AG08395 (cell line): Measurements from ENCODE around the gene HOXB2.
A peak's percentile ranks its signal among the peaks of the same experiment; 100 is the strongest.

Experiments used
- DNase-seq: peaks from one replicate; pipeline ENCODE4 v3.0.0; 2012; ENCODE audit warnings: mixed read lengths, low spot score

The HOXB2 gene

DNA sequence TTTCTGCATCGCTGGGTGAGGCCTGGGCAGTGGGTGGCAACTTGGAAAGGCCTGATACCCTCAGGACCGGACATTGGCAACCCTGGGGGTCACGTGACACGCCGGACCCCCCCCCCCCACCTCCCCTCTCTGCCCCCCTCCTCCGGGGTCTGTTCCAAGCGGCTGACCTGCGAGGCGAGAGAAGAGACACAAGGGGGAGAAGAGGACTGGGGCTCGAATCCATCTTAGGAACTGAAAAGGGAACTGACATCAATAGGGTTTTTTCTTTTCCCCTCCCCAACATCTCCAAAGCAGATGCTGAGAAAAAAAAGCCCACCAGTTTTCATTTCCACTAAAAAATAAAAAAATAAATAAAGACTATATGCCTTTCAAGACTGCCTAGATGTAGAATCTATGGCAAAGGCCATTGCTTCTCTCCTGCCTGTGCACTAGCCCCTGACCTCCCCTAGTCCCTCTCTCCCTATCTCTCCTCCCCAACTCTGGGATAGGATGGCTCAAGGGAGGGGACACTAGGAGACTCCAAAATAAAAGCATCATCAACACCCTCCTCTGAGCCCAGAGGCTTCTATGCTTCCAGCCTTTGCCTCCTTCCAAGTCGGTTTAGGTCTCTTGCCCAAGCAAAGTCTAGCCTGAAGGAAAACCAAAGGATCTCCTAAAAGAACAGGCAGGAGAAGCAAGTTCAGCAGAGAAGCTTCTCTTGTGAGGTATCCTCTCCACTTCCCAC lies 7.7 kb upstream of the HOXB2 start:
- DNase-seq: no peak

DNA sequence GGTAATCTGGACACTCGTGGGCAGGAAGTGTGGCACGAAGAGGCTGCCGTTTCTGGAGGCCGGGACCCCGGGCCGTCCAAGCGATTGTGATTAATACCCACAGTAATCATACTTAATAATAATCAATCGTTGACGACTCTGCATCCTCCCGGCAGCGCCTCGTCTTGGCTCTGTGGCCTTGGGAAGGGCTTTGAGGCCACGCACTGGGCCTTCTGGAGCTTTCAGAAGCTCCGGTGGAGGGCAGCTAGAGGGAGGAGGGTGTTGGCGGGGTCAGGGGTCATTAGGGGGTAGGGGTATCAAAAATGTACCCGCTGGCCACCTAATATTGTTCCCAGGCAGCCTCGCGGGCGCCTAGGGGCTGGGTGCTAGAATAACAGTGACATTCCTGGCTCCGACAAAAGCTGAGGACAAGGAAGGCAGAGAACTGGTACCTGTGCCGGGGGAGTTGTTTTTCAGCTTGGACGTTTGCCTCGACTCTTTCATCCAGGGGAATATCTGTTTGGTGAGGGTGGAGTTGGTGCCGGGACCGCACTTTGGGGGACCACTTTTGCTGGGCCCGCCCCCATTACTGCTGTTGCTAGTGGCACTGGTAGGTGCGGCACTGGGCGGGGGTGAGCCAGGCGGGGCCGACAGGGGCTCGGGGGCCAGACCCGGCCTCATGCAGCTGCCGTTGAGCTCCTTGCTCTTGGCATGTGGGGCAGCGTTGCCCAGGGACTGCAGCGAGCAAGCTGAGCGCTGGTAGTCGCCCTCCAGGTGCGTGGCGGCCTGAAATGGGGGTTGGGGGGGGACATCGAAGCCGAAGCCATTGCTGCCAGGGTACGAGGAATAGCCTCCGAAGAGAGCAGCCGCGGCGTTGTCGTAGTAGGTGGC lies 6.9 kb upstream of the HOXB2 start:
- DNase-seq: no peak

DNA sequence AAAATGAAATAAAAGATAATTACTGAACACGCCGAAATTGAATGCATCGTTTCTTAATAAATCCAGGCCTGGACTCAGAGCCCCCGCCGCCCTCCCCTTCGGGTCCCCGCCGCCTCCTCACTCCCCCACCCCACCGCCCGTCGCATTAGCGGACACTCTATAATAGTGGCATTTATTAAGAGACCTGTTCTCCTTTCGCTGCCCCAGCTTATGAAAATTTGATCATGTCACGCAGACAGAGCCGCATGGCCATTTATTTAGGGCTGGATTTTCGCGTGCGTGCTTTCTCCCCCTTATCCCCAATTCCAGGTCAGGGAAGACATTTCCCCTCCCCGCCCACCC lies 6.3 kb upstream of the HOXB2 start:
- DNase-seq: no peak

DNA sequence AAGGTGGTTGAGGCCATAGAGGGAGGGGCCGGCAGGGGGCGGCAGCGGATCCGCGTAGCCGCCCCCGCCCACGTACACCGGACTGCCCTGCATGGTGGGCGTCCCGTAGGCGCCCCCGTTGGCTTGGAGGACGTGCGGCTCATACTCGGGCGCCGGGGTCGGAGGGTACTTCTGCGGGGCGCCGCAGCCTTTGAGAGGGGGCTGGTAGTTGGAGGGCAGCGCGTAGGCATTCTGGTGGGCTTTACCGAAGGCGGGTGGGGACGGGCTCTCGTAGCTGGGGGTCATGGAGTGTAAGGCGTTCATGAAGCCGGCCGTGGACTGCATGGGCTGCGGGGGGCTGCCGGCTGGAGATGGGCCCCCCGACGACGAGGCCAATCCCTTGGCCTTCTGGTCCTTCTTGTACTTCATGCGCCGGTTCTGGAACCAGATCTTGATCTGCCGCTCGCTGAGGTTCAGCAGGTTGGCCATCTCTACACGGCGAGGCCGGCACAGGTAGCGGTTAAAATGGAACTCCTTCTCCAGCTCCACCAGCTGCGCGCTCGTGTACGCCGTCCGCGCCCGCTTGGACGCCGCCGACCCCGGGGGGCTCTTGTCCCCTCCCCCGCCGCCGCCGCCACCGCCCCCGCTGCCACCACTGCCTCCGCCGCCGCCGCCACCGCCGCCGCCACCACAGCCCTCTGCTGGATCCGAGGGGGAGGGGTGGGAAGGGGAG lies 5.7 kb upstream of the HOXB2 start:
- DNase-seq: no peak

DNA sequence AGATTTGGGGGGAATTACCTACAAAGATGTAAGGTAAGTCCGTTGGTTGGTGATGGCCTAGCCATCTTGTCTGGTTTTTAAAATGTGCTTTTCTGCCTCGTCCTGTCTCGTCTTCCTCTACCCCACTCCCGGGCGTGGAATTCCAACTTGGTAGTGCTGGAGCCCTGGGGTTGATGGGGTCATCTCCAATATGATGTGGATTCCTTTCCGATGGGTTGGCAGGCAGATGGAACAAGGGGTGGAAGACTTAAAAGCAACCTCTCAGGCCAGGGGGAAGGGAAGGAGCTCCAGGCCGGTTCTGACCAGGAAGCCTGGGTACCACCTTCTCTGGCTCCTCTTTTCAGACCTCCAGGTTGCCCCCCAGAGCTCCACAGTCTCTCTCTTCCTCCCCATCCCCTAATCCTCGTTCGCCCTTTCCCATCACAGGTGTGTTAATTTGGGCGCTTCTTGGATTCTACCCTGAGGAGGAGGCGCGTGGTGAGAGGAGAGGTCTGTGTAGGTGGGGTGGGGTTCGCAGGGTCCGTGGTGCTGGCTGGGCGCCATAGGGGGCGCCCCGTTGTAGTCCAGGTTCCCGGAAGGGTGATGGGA lies 5.1 kb upstream of the HOXB2 start:
- DNase-seq: peak; percentile 72

DNA sequence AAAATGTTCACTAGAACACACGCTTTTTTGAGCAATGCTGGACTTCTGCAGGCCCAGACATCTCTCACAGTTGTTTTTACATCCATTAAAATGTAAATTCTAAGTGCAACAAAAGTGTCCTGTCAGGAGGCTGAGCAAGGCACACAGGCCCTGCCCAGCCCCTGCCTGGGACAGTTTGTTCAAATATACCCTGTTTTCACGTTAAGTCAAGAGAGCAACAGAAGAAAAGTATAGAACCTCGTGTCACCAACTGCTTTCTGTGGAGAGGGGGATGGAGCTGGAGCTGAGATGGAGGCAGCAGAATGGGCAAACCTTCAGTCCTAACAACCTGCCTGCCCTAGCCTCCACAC lies 4.3 kb upstream of the HOXB2 start:
- DNase-seq: no peak

DNA sequence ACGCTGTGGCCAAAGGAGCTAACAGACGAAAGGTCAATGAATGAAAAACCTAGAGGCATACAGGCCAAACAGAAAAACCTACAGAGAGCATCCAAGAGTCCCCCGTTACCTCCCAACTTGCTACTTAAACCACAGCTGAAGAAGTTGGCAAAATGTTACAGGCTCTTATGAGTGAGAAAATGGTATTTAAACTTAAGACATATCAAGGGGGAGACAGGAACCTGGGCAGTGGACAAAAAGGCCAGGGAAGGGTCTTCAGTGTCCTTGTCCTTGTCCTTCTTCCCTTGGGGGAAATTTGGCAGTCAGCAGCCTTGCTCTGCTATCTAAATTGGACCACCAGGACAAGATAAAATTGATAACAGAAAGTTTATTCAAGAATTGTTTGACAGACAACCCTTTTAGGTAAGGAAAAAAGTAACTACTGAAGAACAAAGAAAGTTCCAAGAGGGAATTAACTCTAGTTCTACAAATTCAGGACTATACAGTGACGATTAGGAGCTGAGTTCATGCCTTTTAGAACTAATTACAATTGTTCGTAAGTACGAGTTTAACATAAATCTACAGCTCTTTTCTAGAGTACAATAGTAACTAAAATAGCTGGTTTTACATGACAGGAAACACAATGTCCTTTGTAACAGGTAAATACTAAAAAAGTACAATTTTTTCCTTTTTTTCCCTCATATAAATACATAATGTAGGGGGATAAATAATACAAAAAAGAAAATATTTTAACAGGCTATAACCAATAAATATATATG lies 3.8 kb upstream of the HOXB2 start:
- DNase-seq: no peak

DNA sequence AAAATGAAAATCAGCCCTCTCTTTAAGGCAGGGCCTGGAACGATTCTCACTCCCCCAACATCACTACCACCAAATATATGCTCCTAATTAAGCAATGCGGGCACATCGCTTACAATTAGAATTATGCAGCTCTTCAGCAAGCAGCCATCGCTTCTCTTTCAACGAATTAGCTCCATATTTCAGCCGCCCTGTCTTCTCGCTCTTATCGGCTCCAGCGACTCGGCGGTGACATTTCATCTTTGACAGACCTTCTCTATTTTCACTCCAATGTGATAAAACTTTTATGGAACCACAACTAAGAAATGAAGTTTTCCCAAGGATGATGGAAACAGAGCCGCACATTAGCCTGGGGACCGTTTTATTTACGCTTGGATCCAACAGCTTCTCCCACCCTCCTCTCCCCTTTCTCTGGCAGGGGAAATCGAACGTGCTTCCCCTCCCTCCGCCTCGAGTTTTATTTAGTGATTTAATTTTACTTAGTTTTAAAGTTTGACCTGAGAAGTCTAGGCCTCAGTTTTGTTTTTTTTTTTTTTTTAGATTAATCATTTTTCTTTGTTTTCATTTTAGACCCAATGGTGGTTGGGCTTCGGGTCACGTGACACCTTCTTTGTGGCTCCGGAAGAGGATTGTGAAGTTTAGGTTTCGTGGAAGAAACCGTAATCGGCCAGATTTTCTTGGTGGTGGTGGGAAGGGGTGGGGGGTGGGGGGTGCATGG lies 3.1 kb upstream of the HOXB2 start:
- DNase-seq: no peak

DNA sequence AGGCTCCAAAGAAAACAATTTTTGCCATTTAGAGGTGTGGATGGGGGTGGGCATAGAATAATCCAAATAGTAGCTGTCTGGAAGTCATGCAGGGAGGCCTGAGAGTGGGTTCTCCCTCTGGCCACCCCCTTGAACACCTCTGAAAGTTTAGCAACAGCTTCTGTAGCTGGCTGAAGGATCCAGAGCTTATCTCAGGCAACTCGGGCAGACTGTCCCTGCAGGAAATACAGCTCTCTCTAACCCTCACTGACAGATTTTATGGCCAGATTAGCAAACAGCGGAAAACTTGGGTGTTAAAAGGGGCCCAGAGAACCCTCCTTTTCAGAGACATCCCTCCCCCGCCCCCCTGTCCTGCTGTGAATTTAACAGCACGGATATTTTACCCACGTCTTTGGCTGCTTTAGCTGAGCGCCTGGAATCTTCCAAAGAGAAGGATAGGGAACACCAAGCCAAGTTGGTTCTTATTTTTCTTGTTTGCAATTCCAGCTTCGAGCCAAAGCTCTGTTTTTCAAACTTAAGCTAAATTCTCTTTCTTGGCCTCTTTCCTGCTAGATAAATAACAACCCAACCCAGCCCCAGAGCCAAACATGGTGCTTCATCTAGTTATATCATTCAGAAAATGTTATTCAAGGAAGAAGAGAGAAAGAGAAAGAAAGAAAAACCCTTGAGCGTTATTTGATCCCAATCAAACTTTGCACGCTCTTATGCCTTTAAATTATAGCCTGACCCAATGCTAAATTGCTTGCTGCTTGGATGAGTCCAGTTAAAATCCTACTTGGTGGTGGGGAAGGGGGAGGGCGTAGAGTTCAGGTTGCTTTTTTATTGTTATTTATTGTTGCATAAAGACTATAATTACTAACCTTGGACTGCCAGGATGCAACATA lies 2.3 kb upstream of the HOXB2 start:
- no peak for DNase-seq

DNA sequence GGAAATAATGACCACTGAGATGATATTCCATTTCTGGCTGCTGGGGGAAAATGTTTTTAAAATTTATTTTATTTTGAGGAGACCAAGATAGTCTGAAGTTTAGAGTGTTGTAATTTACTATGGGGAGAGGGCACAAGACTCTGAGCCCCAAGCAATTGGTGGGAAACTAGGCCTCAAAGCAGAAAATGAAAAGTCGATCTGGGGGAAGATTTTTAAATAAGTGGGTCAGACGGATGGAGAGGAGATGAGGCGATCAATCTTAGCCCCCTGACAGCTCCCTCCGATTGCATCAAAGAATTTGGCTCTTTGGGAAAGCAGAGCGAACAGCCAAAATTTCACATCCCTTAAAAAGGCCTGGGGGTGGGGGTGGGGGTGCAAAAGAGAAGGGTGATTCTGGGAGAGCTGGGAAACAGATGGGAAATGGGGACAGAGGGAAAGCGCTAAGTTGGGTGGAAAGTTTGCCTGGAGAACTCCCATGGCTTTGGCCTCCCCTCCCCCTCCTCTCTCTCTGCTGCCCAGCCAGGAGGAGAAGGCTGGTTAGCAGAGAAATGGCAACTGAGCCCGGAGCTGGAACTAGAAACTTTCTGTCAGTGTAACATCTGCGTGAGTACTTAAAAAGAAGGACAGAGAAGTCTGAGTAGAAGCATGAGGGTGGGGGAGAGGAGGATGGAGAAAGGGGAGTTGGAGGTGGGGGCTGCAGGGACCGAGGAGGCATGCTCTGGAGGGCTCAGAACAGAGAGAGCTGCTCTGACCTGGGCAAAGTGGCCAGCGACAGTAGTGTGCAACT lies 1.4 kb upstream of the HOXB2 start:
- no peak for DNase-seq

DNA sequence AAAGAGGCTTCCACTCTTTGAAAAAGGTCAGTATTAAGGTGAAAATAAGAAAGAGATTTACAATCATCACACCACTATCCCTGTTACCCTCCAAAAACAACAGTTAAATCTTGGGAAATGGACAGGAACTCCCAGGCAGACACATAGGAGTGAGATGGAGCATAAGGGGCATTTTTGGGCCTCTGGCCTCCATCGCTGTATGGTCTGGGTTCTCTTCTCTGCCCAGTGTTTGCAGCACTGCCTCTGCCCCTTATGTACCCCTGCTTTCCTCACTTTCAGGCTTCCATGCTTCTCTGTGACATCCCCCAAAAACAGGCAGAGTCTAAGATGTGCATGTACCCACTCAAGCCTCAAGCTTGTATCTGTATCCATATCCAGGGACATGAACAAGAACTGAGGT lies 630 bp upstream of the HOXB2 start:
- DNase-seq: no peak

DNA sequence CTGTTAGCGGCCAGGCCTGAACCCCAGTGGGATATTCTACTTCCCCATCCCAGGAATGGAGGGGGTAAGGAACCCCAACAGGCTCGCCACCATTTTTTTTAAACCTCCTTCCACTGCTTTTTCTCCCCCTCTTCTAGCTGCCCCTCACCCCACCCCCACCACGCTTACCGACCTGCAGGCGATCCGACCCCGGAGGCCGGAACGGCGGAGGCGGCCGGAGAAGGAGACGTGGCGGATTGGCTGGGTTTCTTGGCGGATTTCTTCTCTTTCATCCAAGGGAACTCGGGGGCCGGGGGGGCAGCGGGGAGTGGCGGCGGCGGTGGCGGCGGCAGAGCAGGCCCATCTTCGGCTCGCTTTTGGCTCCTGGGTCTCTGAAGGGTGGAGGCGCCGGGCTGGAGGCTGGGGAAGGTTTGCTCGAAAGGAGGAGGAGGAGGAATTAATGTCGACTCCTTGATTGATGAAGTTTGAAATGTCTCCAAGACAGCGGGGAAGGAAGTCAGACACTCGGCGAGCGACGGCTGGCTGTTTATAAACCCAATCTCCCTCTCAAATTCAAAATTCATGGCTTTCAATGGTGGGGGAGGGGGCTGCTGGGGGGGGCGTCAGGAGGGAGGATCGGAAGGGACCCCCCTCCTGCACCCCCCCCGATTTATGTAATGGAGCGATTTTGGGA lies 424 bp downstream of the HOXB2 start:
- peak; percentile 78 for DNase-seq

DNA sequence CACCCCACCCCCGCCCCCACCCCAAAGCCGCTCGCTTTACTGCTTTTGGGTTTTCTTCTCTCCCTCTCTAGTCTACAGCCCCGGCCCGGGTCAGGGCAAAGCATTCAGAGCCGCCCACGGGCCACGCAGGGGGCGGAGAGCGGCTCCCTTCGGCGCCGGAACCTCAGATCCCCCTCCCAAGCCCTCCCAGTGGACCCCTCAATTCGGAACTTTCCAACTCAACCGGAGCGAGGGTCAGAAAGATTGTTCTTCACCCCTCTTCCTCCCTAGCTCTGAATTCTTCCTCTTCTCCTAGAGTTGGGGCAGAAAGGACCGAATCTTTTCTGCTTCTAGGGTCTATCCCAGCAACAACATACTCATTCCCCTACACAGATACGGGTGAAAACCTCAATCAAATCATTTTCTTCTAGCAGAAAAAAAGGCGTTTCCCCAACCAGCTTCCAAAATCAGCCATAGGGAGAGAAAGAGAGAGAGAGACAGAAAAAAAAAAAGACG lies 1.0 kb downstream of the HOXB2 start:
- DNase-seq: no peak

DNA sequence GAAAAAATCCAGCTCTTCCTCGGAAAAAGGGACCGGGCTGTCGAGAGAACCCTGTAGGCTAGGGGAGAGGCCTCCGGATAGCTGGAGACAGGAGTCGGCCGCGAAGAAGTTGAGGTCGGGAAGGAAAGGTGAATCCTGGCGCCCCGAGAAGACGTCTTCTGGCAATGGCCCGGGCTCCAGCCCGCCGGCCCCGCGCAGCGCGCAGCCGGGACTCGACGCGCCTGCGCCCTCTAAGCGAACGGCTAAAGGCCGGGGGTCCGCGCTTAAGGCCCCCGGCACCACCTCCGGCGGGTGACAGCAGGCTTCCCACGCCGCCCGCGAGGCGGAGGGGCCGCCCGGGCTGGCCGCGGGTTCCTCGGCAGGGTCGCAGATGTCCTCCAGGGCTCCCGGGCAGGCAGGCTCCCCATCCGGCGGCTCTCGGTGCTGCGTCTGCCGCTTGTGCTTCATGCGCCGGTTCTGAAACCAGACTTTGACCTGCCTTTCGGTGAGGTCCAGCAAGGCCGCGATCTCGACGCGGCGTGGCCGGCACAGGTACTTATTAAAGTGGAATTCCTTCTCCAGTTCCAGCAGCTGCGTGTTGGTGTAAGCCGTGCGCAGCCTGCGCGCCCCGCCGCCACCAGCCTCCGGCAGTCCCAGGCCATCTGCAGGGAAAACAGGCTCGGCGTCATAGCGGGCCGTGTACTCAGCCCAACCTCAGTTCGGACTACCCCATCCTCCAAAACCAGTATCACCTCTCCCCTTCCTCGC lies 1.6 kb downstream of the HOXB2 start:
- no peak for DNase-seq

DNA sequence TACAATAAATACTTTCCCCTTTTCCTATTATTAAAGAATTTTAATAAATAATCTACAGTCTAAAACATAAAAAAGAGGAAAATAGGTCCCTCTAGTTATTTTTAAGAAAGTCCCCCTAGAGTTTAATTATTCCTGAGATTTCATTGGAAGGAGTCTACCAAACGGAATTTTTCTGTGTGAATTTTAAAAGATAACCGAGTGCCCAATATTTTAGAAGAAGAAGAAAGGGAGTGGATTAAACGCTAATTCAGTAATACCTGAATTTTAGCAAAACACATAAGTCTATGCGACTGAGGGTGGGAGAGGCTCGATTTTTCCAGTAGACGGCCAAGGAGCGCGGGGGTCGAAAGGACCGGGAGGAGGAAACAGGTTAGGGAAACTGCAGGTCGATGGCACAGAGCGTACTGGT lies 2.2 kb downstream of the HOXB2 start:
- DNase-seq: no peak

DNA sequence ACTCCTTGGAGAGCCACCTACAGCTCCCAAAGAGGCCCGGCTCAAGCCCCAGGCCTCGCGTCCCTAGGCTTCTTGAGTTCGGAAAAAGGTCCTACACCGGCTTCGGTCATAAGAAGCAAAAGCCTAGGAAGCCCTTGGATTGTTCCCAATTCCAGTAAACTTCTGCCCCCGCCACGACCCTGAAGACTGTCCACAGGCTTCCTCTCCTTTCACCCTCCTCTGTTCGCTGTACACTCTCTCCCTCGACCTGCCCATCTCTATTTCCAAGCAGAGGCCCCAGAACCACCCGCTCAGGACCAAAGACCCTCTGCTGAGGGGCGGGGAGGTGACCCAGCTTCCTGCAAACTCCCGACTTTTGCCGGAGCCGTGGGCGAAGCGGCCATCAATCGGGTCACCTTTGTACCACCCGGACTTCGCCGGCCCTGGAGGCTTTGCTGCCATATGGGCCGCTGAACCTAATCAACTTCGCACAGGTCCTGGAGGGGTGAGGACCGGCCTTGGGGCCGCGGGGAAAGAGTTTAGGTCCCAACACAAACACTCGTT lies 2.7 kb downstream of the HOXB2 start:
- DNase-seq: no peak

DNA sequence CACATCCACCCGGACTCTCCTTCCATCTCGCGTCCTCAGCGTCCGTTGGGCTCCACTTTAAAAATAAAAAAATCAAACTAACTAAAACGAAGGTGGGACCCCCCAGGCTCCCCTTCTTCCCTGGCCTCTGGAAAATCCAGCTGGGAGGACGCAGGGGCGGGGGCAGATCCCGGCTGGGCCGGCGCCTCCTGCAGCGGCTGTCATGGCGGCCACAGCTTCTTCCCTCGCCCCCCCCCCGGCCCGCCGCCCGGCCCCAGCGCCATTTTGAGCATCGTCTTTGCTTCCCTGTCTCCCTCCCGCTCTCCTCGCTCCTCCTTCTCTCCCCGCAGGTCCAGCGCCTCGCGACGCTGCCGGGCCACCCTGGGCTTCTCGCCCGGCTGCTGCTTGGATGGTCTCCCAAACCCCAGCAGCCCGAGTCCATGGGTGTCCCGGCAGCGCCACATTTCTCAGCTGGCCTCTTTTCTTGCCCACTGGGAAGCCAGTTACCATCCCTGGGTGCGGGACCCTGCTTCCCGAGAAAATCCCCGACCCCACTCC lies 3.3 kb downstream of the HOXB2 start:
- DNase-seq: peak; percentile 76
